RPMI7951 (cell line): ENCODE results near the gene USP6NL. TPM values are rescaled to one million over a fixed set of nuclear protein-coding genes. Genes with fewer than 3 reads are reported as not detected.

Source experiments
- DNase-seq: peaks from one replicate; pipeline ENCODE4 v3.0.0-alpha.2; 2012; ENCODE audit warnings: low read depth
- total RNA-seq: library from RNA; depleted of rRNA; stranded (reverse); fragments of >200 nt; shearing (Covaris generic); gene quantifications from 2 replicates; pipeline ENCODE4 v1.2.3, GENCODE V29; 2014; rRNA removed

The USP6NL gene
- total RNA-seq, 1 experiment from 2014 or later: 18.1 TPM

GRCh38 chr10:11429439-11430052, 181.9 kb downstream of the USP6NL start:
- no peak for DNase-seq

DNA sequence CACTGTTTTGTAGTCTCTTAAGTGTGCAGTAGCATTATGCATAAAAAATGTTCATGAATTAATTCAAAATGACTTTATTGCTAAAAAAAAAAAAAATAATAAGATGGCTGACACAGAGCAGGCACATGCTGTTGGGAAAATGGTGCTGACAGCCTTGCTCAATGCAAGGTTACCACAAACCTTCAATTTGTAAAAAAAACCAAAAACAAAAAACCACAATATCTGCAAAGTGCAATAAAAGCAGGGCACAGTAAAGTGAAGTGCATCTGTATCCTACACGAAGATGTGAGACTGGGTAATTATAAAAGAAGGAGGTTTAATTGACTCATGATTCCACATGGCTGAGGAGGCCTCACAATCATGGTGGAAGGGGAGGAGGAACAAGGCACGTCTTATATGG, 185.8 kb downstream of the USP6NL start:
- DNase-seq: no peak

DNA sequence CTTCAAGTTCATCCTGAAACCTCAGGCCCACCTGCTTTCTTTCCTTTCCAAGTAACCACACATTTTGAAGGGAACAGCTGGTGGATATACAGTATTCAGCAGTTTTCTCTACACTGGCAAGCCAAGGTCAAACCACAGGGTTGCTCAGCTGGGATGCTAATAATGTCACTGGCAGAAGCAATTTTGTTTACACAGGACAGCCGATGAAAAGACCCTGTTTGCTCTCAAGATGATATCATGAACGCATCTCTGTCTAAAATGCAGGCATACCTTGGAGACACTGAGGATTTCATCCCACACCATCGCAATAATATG, 186.2 kb downstream of the USP6NL start:
- no peak for DNase-seq

DNA sequence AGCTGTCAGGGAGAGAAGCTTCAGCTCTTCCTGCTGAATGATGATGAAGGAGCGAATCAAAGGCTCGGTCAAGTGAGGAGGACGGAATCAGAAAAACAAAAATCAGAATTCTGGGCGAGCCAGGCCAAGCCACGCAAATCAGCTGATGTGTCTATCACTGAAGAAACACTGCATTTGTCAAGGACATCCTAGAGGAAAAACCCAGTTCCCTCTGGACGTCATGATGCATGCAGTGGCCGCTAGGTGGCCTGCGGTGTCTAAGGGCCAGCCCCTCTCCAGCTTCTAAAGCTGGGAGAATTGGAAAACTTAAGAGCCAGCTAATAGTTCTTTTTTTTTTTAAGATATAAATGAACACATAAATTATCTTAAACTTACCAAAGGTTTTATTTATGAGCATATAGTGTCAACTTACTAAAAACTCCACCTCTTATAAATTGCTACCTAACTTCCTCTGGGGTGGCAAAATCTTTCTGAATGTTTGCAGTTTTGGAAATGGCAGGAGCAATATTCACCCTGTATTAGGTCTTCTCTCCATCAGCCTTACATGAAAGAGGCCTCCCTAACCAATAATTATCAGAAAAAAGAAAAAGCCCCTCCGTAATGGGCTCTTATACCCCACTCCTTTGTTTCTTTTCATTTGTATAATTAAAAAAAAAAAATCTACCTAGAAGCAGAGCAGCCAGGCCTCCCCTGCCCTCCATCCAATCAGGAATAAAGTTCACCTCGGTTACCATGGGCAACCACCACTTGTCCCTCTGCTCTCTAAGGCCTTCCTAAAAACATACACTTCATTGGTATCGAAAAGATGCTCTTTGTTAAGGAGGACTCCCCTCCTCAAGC, 186.8 kb downstream of the USP6NL start:
- peak; percentile 28 for DNase-seq

DNA sequence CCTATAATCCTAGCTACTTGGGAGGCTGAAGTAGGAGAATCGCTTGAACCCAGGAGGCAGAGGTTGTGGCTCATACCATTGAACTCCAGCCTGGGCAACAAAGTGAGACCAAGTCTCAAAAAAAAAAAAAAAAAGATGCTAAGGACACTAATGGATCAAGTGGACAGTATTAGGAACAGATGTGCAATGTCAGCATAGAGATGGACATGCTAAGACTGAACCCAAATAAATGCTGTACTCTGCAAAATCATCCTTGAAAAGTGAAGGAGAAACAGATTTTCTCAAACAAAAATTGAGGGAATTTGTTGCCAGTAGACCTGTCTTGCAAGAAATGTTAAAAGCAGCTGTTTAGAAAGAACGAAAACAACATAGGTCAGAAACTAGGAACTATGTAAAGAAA, 194.5 kb downstream of the USP6NL start:
- no peak for DNase-seq

DNA sequence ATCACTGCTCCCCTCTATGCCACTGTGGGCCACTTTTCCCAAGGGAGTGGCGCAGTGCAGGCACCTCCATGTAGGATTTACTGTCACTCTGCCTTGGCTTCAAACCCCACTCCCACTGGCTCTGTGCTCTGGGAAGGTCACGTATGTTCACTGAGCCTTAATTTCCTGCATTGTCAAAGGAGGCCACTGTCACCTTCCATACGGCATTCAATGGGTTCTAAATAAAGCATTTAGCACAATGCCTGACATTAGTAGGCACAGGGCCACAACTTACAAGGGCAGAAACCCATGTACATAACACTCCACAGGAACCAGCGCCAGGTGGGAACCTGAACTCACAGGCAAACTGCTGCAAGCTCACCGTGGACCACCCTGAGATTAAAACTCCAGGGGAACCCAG, 196.4 kb downstream of the USP6NL start:
- no peak for DNase-seq

GRCh38 chr10:11414314-11415038, 197.0 kb downstream of the USP6NL start:
- DNase-seq: no peak

- DNase-seq: no peak
Observed at GRCh38 chr10:11411926-11412545, 199.4 kb downstream of the USP6NL start.

DNA sequence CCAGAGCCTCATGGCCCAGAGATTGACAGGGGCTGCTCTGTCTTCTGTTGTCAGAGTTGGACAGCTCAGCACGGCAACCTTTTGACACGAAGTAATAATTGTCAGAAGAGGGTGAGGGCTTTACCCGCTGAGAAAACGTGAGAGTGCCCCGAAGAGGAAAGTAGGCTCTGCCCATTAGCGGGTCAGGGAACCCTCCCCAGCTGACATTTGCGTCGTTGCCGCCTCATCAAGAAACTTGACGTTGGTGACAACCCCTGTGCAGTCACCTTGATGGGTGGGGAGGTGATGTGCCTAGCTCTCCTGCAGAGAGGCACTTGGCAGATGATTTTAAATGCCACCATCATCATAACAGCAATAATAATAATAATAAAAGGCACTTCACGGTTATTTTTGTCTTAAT, 202.1 kb downstream of the USP6NL start:
- no peak for DNase-seq

- no peak for DNase-seq
Observed at GRCh38 chr10:11407939-11408338, 203.5 kb downstream of the USP6NL start.

DNA sequence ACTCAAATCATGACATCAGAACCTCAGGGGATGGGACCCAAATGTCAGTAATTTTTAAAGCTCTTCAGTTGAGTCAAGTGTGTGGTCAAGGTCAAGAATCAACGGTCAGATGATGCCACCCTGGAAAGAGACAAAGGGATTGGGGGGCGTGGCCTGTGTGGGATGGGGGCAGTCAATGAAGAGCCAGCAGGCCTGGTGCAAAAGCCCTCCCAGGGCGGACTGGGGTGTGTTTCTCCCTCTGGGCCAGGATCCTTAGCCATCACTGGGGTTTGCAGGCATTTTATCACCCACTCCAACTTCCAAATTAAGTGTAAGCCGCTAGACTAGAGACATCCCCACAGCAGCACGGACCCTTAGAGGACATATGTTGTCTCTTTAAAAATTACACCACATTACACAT, 204.7 kb downstream of the USP6NL start:
- DNase-seq: no peak

DNA sequence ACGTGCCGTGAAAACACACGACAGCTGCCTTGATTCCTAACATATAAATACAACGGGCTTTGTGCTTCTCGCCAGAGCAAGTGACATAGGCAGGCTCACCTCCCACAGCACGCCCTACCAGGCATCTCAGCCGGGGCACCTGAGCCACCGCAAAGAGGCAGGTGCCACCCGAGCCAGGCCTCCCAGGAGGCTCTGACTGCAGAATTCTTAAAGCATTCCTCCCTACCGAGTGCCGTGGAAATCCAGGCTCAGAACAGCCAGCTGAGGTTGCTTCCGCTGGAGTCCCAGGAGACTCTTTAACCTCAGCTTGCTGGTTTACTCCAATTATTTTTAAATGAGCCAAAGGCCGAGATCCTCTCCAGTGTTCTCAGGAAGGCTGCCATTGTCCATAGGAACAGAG, 206.5 kb downstream of the USP6NL start:
- DNase-seq: no peak

Other genes with a start within 250 kb of the USP6NL start
- gene ECHDC3, start 130.7 kb upstream of the USP6NL start, total RNA-seq: 8.2 and 10.7 TPM in 2 replicates
- gene PROSER2, start 211.7 kb upstream of the USP6NL start, total RNA-seq: 0.84 and 1.6 TPM in 2 replicates